Stimulated activated naive B cell treated with anti-CD40 and anti-IgM and Interleukin-4, amounts not matched to agents 10 μg/mL and 1 μg/mL and 100 μg/mL, for 72 hours (primary cell): Measurements from ENCODE around the gene RHO.
A peak's percentile ranks its signal among the peaks of the same experiment; 100 is the strongest.

Experiments used
- ATAC-seq, 2 donors: fragments of 150-1000 bp; cut with Tn5 transposase; replicated peaks; 2 replicates each; pipeline ENCODE4 v1.10.0; 2021; ENCODE audit warnings: moderate library complexity in 1 of 2
- DNase-seq: peaks from one replicate; pipeline ENCODE4 v3.0.0; 2021
- H3K27ac Mint-ChIP-seq: one replicate; pipeline ENCODE4 v1.8.0; 2022; ENCODE audit warnings: mild to moderate bottlenecking, mixed read lengths
- H3K27me3 Mint-ChIP-seq, 2 donors: one replicate each; pipeline ENCODE4 v1.8.0; 2022; ENCODE audit warnings: mixed read lengths in 2 of 2
- H3K36me3 Mint-ChIP-seq, 2 donors: one replicate each; pipeline ENCODE4 v1.8.0; 2022; ENCODE audit warnings: mixed read lengths in 2 of 2, mild to moderate bottlenecking in 1 of 2
- H3K4me1 Mint-ChIP-seq, 2 donors: one replicate each; pipeline ENCODE4 v1.8.0; 2022; ENCODE audit warnings: mixed read lengths in 2 of 2, mild to moderate bottlenecking in 1 of 2
- H3K4me3 Mint-ChIP-seq, 2 donors: one replicate each; pipeline ENCODE4 v1.8.0; 2022; ENCODE audit warnings: mild to moderate bottlenecking in 2 of 2, mixed read lengths in 2 of 2, moderate library complexity in 1 of 2
- H3K9me3 Mint-ChIP-seq, 2 donors: one replicate each; pipeline ENCODE4 v1.8.0; 2022; ENCODE audit warnings: mixed read lengths in 2 of 2, mild to moderate bottlenecking in 1 of 2

RHO gene

DNA sequence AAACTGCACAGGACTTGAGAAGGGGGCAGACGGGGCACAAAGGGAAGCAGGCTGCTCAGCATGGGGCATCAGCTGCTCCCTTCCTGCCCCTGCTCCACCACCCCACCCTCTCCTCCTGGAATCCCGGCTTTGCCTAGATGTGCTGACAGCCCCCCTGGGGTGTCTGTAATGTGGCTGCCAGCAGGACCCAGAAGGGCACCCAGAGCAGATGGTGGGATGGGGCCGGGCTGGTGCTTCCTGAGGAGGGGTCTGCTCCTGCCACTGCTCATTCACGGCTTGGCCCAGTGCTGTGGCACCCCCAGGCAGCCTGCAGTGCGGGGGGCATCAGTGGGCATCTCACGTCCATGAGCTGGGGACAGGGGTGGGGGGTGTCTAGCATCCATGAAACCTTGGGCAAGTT, 24.7 kb downstream of the RHO start:
- no peaks in the 10 kb centered on the region for H3K36me3 Mint-ChIP-seq
- ATAC-seq (no peak), DNase-seq (no peak)
- no peak overlapping the region for H3K4me3 Mint-ChIP-seq
- H3K27me3 Mint-ChIP-seq: peaks cover 15 to 32% of the 10 kb centered on the region in 2 donors
- H3K27ac Mint-ChIP-seq: no peak overlapping the region
- H3K4me1 Mint-ChIP-seq: peaks cover 18 to 22% of the 10 kb centered on the region in 2 donors
- H3K9me3 Mint-ChIP-seq: no peaks in the 10 kb centered on the region

DNA sequence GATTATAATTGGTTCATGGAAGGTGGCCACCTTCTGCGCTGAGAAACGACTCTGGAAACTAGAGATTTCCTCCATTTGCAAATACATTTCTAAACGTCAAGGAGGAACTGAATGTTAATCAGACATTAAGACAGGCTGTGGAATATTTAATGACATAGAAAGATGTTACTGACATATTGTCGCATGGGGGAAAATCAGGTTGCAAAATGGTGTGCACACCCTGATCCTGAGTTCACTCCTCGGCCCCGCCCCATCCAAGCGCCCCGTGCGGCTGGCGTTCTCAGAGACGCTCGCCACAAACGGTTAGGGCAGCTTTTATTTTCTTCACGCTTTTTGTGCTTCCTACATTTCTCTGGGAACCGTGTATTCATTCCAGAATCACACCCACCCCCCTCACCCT, 25.3 kb downstream of the RHO start:
- DNase-seq (no peak), ATAC-seq (no peak)
- Mint-ChIP-seq H3K27ac (no peak overlapping the region), H3K4me3 (no peak overlapping the region), H3K36me3 (no peaks in the 10 kb centered on the region), H3K4me1 (peaks cover 21 to 28% of the 10 kb centered on the region in 2 donors), H3K27me3 (peaks cover 13 to 38% of the 10 kb centered on the region in 2 donors), H3K9me3 (no peaks in the 10 kb centered on the region)

DNA sequence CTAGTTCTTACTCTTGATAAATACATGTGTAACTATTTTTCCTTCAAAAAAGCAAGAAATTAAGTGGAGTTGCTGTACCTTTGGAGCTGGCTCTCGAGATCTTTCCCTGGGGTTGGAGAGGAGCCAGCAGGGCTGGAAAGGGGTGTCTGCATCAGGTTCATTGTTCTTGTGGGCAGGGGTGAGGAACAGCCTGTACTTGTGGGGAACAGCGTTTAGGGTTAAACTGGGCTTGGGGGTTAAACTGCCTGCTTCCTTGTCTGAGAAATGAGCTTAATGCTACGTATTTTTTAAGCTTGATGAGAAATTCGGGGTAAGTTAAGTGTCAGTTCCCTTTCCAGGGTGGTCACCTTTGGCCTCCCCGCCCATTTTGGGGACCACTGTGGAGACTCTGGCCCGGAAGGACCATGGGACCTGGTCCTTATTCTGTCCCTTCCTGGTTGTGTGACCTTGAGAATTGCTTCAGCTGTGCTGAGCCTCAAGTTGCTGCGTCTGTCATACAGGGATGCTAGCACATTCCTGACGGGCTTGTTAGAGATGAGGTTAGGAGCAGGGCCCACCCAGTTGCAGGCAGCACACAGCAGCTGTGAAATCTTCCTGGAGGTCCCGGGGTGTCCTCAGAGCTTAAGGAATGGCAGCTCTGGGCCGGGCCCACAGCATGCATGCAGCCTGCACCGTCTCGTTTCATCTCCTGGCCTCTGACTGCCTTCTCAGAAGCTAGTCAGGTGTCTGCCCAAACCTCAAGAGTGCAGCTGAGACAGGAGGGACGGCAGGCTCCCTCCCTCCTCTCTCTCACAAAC, 26.1 kb downstream of the RHO start:
- Mint-ChIP-seq H3K9me3 (no peaks in the 10 kb centered on the region), H3K27ac (no peak overlapping the region), H3K36me3 (no peaks in the 10 kb centered on the region), H3K4me3 (no peak overlapping the region), H3K4me1 (peaks cover 21 to 29% of the 10 kb centered on the region in 2 donors), H3K27me3 (peaks cover 13 to 38% of the 10 kb centered on the region in 2 donors)
- DNase-seq (no peak), ATAC-seq (no peak)

DNA sequence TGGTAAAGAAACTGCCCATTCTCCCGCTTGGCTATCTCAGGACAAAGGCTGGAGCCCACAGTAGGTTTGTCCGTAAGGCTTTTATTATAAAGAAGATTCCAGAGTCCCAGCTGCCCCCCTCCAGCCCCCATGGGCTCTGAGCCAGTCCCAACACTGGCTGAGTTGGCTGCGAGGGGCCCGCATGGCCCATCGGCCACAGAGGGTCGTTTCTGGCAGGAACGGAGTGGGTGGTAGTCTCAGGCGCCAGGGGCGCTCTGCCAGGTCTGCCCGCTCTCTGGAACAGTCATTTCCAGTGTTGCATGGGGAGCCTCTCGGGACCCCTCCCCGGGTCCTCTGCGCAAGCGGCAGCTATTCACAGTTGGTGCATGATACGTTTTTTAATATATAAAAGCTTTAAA, 26.7 kb downstream of the RHO start:
- peaks cover 21 to 29% of the 10 kb centered on the region in 2 donors for H3K4me1 Mint-ChIP-seq
- ATAC-seq (no peak), DNase-seq (no peak)
- H3K27ac Mint-ChIP-seq: no peak overlapping the region
- H3K36me3 Mint-ChIP-seq: no peaks in the 10 kb centered on the region
- no peaks in the 10 kb centered on the region for H3K9me3 Mint-ChIP-seq
- peaks cover 13 to 38% of the 10 kb centered on the region in 2 donors for H3K27me3 Mint-ChIP-seq
- no peak overlapping the region for H3K4me3 Mint-ChIP-seq

DNA sequence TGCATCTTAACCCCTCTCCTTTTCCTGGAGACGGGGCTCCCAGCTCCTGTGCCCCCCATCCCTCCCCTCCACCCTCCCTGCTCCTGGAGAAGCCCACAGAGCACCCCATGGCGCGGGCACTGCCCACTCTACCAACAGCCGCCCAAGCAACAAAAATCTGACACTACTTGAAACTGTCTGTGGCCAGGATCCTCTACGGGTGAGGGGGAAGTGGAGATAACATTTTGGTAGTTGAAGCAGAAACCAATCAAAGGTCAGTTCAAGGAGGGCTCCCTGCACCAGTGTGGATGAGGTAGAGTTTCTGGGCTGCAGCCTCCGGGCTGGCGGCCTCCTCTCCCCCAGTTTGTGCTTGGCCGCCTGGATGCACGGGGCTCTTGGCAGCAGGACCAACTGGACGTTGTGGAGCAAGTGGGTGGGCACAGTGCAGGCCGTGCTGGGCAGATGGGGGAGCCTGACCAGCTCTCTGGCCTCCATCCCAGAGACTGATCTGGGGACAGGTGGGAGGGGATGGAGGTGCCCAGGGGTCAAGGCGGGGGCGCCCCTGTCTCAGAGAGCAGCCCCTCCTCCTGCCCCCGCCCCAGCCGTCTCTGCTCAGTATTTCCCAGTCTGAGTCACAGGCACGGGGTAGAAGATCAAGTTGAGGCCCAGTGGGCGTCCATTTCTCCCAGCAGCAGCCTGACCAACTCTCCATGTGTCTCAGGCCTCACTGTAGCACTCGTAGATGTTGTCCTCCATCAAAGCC, 27.3 kb downstream of the RHO start:
- no peak overlapping the region for H3K4me3 Mint-ChIP-seq
- ATAC-seq (peak; percentile 80 to 87), DNase-seq (no peak)
- peak overlapping the region; percentile 57 for H3K27ac Mint-ChIP-seq
- H3K27me3 Mint-ChIP-seq: peaks cover 16 to 42% of the 10 kb centered on the region in 2 donors
- H3K9me3 Mint-ChIP-seq: no peaks in the 10 kb centered on the region
- no peaks in the 10 kb centered on the region for H3K36me3 Mint-ChIP-seq
- H3K4me1 Mint-ChIP-seq: peaks cover 24 to 34% of the 10 kb centered on the region in 2 donors

DNA sequence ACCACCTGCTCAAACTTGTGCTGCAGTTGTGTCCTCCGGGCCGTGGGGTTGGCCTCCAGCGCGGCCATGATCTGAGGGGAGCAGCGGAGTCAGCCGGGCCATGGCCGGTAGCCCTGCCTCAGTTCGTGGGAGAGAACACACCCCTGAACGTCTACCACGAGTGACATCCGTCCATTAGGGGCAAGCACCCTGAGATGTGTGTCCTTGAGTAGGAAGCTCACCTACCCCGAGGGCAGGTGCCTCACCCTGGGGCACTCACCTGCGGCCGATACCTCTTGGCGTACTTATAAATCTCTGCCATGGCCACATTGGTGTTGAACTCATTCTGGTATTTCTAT, 27.9 kb downstream of the RHO start:
- ATAC-seq: no peak

DNA sequence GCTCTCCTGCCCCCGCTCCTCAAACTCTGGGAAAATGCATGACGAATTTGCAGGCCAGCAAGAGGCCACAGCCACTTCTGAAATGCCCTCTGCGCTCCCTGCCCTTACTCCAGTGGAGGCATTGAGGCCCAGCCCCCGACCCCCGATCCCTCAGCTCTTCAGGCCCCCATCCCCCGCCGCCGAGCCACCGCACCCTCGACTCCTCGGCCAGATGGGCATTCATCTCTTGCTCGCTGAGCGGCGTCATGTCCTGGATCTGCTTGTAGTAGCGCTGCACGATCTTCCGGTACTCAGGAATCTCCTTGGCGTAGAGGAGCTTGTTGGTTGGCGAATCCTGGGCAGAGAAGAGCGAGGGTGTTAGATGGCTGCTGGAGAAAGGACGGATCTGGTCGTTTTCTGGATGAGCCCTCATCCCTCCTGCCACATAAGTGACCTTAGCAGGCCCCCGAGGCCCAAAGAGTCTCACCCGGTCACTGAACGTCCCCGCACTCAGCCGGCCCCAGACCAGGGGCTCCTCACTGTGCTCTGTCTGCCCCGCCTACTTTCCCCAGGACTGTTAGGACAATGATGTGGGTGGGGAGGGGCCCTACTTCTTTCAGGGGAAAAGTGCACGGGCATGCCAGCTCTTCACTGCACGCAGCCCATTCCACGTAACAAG, 28.6 kb downstream of the RHO start:
- ATAC-seq: no peak
- no peak for DNase-seq
- no peak overlapping the region for H3K4me3 Mint-ChIP-seq
- no peaks in the 10 kb centered on the region for H3K9me3 Mint-ChIP-seq
- H3K4me1 Mint-ChIP-seq: peaks cover 25 to 36% of the 10 kb centered on the region in 2 donors
- peaks cover 18 to 43% of the 10 kb centered on the region in 2 donors for H3K27me3 Mint-ChIP-seq
- no peaks in the 10 kb centered on the region for H3K36me3 Mint-ChIP-seq
- H3K27ac Mint-ChIP-seq: no peak overlapping the region

More for the DNA sequence above, 27.9 kb downstream of the RHO start:
- H3K9me3 Mint-ChIP-seq: no peaks in the 10 kb centered on the region
- no peak for DNase-seq
- H3K4me1 Mint-ChIP-seq: peaks cover 25 to 36% of the 10 kb centered on the region in 2 donors
- no peaks in the 10 kb centered on the region for H3K36me3 Mint-ChIP-seq
- no peak overlapping the region for H3K4me3 Mint-ChIP-seq
- no peak overlapping the region for H3K27ac Mint-ChIP-seq
- H3K27me3 Mint-ChIP-seq: peaks cover 18 to 43% of the 10 kb centered on the region in 2 donors

DNA sequence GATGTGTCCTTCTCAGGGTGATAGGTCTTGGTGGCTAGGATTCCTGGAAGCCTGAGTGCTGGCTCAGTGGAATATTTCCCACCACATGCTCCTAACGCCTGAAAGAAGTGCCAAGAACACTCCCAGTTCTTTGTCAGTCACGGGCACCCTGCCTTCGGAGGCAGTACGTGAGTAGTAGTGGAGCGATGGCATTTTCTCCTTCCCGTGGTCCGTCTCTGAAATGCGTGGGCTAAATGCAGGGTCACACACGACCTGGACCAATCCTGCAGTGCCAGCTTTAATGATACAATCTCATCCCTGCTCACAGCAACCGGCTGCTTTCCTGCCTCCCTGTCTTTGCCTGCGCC, 29.1 kb downstream of the RHO start:
- Mint-ChIP-seq H3K27ac (no peak overlapping the region), H3K4me3 (no peak overlapping the region)
- no peak for DNase-seq

DNA sequence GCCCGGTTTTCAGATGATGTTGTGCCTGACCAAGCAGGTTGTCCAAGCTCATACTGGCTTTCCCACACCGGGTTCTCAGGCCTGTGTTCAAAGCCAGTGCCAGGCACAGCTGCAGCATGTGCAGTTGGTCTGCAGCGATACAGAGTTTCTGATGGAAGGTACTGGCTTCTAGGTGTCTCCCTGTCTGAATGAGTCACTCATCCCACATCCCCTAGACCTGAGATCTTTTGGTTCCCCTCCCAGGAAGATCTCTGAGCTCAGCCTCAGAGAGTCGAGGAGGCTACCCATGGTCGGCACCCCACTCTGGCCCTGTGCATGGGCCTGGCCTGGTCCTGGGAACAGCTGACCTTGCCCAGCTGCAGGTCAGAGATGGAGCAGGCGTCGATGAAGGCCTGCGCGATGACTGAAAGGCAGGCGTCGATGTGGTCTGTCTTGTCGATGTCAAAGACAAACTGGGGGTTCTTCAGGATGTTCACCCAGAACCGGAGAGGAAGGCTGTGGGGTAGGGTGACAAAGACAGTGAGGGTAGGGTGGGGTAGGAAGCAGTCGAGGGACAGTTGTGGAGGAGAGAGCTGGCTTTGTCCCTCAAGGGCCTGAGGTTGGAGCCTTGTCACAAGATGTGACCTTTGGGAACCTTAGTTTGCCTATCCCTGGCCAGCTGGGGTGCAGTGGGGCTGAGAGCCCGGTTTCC, 29.8 kb downstream of the RHO start:
- Mint-ChIP-seq H3K27ac (peak overlapping the region; percentile 78), H3K9me3 (no peaks in the 10 kb centered on the region), H3K27me3 (peaks cover 13 to 37% of the 10 kb centered on the region in 2 donors), H3K4me1 (peaks cover 25 to 36% of the 10 kb centered on the region in 2 donors), H3K36me3 (no peaks in the 10 kb centered on the region), H3K4me3 (no peak overlapping the region)
- DNase-seq (no peak), ATAC-seq (peak in 1 of 2 donors; percentile 24)

More for the DNA sequence above, 29.1 kb downstream of the RHO start:
- H3K36me3 Mint-ChIP-seq: no peaks in the 10 kb centered on the region
- H3K27me3 Mint-ChIP-seq: peaks cover 18 to 42% of the 10 kb centered on the region in 2 donors
- ATAC-seq: no peak
- H3K4me1 Mint-ChIP-seq: peaks cover 25 to 36% of the 10 kb centered on the region in 2 donors
- no peaks in the 10 kb centered on the region for H3K9me3 Mint-ChIP-seq

DNA sequence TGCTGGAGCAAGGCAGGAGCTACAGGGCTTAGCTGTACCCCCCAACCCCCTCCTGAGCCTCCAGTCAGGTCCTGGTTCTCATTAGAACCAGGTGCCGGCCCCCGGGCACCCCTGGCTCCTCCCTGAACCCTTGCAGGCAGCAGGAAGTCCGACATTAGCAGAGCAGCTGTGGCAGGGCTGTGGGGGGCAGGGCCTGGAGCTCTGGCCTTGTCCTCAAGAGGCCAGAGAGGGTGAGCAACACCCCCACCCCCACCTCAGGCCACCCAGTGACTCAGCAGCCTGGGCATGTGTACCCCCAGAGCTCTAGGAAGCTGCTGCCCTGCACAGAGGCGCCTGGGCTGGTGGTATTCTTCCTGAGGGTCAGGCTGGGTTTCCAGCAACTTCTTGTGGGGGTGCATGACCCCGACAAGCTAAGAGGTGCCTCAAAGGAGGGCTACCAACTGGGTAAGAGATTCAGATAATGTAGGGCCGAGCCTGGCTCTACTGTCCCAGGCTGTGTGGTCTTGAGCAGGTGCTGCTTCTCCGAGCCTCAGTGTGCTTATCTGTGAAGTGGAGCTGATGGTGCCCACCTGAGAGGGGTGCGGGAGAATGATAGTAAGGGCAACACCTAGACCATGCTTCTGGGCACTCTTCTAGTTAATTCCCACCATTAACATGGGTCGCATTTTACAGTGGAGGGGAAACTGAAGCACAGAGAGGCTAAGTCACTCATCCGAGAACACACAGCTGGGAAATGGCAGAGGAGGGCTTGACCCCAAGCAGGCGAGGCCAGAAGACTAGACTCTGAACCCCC, 30.5 kb downstream of the RHO start:
- no peak for ATAC-seq
- H3K4me3 Mint-ChIP-seq: no peak overlapping the region
- H3K27me3 Mint-ChIP-seq: peaks cover 13 to 37% of the 10 kb centered on the region in 2 donors
- H3K9me3 Mint-ChIP-seq: no peaks in the 10 kb centered on the region
- peaks cover 25 to 36% of the 10 kb centered on the region in 2 donors for H3K4me1 Mint-ChIP-seq
- no peak overlapping the region for H3K27ac Mint-ChIP-seq
- DNase-seq: no peak
- H3K36me3 Mint-ChIP-seq: no peaks in the 10 kb centered on the region

DNA sequence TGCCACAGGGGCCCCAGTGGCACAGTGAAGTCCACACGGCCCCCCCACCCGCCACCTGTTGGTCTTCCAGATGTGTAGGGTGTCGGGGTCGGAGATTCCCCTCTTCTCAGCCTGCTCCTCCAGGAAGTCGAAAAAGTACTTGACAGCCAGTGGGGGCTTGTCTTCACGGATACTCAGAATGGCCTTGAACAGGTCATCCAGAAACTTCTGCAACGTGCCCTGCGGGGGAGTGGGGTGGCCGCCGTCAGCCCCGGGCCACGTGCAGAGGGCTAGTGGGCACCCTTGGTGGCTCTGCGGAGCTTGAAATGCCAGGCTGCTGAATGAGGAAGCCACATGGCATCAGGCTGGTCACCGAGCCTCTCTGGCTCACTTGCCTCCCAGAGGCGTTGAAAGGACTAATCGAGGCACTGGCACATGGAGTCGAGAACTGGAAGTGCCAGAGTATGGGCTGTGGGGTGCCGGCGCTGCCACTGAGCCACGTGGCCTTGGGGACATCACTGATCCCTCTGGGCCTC, 31.2 kb downstream of the RHO start:
- Mint-ChIP-seq H3K36me3 (no peaks in the 10 kb centered on the region), H3K9me3 (no peaks in the 10 kb centered on the region), H3K27ac (no peak overlapping the region), H3K4me1 (peaks cover 21 to 29% of the 10 kb centered on the region in 2 donors), H3K4me3 (no peak overlapping the region), H3K27me3 (peaks cover 13 to 31% of the 10 kb centered on the region in 2 donors)
- no peak for DNase-seq
- no peak for ATAC-seq

DNA sequence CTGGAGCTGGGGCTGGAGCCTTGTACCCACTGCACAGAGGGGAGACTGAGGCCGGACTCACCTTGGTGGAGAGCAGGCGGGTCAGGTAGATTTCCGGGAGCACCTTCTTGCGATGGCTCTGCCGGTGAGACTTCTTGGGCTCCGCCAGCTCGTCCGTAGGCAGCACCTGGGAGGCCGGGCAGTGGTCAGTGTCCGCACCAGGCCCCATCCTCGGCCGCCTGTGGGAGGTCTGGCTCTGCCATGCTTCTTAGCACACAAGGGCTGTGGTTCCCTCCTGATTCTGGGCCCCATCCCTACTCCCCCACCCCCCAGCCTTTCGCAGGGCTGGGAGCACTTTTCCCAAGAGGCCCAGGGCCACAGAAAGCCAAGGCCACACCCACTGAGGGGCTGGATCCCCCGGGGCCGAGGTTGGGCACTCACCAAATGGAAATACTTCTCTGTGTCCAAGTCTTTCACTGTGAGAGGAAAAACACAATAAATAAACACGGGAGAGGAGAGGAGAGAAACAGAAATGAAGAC, 31.9 kb downstream of the RHO start:
- ATAC-seq (no peak), DNase-seq (no peak)
- H3K9me3 Mint-ChIP-seq: no peaks in the 10 kb centered on the region
- H3K4me3 Mint-ChIP-seq: no peak overlapping the region
- no peak overlapping the region for H3K27ac Mint-ChIP-seq
- peaks cover 13 to 26% of the 10 kb centered on the region in 2 donors for H3K27me3 Mint-ChIP-seq
- H3K36me3 Mint-ChIP-seq: no peaks in the 10 kb centered on the region
- peaks cover 17 to 24% of the 10 kb centered on the region in 2 donors for H3K4me1 Mint-ChIP-seq

DNA sequence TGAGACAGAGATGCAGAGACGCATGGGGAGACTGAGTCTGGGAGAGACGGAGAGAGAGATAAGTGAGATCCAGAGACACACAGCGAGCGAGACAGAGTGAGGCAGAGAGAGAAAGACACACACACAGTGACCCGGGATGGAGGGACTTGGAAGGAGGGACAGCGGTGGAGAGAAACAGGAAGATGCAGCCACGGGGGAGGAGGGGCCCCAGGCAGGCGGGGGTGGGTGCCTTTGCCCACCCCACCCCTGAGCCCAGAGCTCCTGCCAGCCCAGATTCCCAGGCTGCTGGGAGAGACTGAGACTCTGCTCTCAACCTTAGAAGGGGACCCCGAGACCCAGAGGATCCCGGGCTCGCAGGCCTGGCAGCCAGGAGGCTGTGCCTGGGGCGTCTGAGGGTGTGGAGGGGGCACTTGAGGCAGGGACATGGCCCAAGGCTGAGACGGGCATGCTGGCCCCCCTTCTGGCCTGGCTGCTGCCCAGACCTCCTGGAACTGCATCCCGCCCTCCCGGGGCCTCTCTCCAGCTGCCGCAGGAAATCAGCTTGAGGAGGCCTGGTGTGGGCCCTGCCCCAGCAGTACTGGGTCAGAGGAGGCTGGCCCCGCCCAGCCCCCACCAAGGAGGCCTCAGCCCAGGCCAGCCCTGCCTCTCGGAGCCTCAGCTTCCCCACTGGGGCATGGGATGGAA, 32.6 kb downstream of the RHO start:
- Mint-ChIP-seq H3K9me3 (no peaks in the 10 kb centered on the region), H3K4me1 (peaks cover 14 to 18% of the 10 kb centered on the region in 2 donors), H3K4me3 (no peak overlapping the region), H3K36me3 (no peaks in the 10 kb centered on the region), H3K27ac (no peak overlapping the region), H3K27me3 (peaks cover 13 to 26% of the 10 kb centered on the region in 2 donors)
- ATAC-seq (no peak), DNase-seq (no peak)
